AG09319 (cell line): ENCODE data around the gene NXPE2.

Source experiments
- DNase-seq: peaks from one replicate; pipeline ENCODE4 v3.0.0-alpha.2; 2010; ENCODE audit warnings: low read depth; ENCODE audit errors: extremely low read depth
- CTCF ChIP-seq: IDR thresholded peaks from 2 replicates; pipeline ENCODE4 v1.5.1; 2011; ENCODE audit warnings: low read depth, mild to moderate bottlenecking, inconsistent platforms, low read length, moderate library complexity

NXPE2 gene

GRCh38 chr11:114668109-114668508 is 10.2 kb upstream of the NXPE2 start:
- no peak for DNase-seq

GRCh38 chr11:114673661-114674060 is 4.7 kb upstream of the NXPE2 start:
- no peak for DNase-seq
- no peak for TF ChIP-seq CTCF

More at GRCh38 chr11:114668109-114668508, 10.2 kb upstream of the NXPE2 start:
- TF ChIP-seq CTCF = no peak

GRCh38 chr11:114679505-114679904 is 1.2 kb downstream of the NXPE2 start:
- TF ChIP-seq CTCF = no peak
- DNase-seq = no peak

- no peak for TF ChIP-seq CTCF
- no peak for DNase-seq
These were observed 4.7 kb downstream of the NXPE2 start for GRCh38 chr11:114683007-114683406.

- no peak for DNase-seq
- TF ChIP-seq CTCF = no peak
These were observed 6.3 kb downstream of the NXPE2 start for GRCh38 chr11:114684636-114685035.

GRCh38 chr11:114685097-114685496 is 6.8 kb downstream of the NXPE2 start:
- DNase-seq = no peak
- TF ChIP-seq CTCF = no peak

- TF ChIP-seq CTCF = no peak
- no peak for DNase-seq
These were observed 27.1 kb downstream of the NXPE2 start for GRCh38 chr11:114705280-114706024.
